A549 (cell line): ENCODE results near the gene RALGPS2. TPM values are rescaled to one million over a fixed set of nuclear protein-coding genes. Genes with fewer than 3 reads are reported as not detected.

Source experiments
- ATAC-seq, 2 experiments: fragments of 200-7000 bp in 1 of 2; fragments of >200 bp in 1 of 2; cut with Nextera tagmentation in 1 of 2; cut with Tn5 transposase in 1 of 2; 3 replicates each; pipeline versions ENCODE4 v1.8.0 to v1.9.1; 2018 to 2020; ENCODE audit warnings: mild to moderate bottlenecking in 1 of 2, moderate library complexity in 1 of 2
- CTCF ChIA-PET: fragments of 300-600 bp; sonication (Branson Sonifier 250); formaldehyde crosslinking; extraction: SDS; loops from one replicate; lab custom pipeline; 2021; ENCODE audit warnings: antibody characterized with exemption, inconsistent platforms; lab: Yijun Ruan, JAX
- POLR2A ChIA-PET: fragments of 350-600 bp; formaldehyde crosslinking; extraction: SDS; loops from one replicate; lab custom pipeline; 2021; ENCODE audit warnings: antibody characterized with exemption, inconsistent platforms; lab: Yijun Ruan, JAX
- DNase-seq, 2 experiments: peaks; one replicate each; pipeline versions ENCODE4 v3.0.0 to v3.0.0-alpha.2; 2011 to 2016; ENCODE audit warnings: low read depth in 1 of 2, low spot score in 1 of 2
- FAIRE-seq: peaks from 2 replicates; lab custom pipeline; 2011; peaks lifted over from hg19 to GRCh38; lab: Jason Lieb, UNC
- H3K27ac ChIP-seq, 2 experiments: fragments of >200 bp; sonication (Bioruptor Twin); formaldehyde crosslinking; 3 replicates each; pipeline ENCODE4 v1.5.1; 2016 to 2017
- H3K4me1 ChIP-seq: fragments of >200 bp; sonication (Bioruptor Twin); formaldehyde crosslinking; 3 replicates; pipeline ENCODE4 v1.6.1; 2016
- H3K4me2 ChIP-seq: fragments of >200 bp; sonication (Bioruptor Twin); formaldehyde crosslinking; 3 replicates; pipeline ENCODE4 v1.6.1; 2016
- H3K4me3 ChIP-seq: fragments of >200 bp; sonication (Bioruptor Twin); formaldehyde crosslinking; 3 replicates; pipeline ENCODE4 v1.5.1; 2016
- H3K9me3 ChIP-seq: fragments of >200 bp; sonication (Bioruptor Twin); formaldehyde crosslinking; 3 replicates; pipeline ENCODE4 v1.6.1; 2016
- CEBPB ChIP-seq, 2 experiments: fragments of >200 bp in 1 of 2; sonication (Bioruptor Twin) in 1 of 2; formaldehyde crosslinking in 1 of 2; IDR thresholded peaks; 2 replicates each; pipeline ENCODE4 v1.6.1; 2012 to 2016
- CHD4 ChIP-seq: fragments of 200-600 bp; sonication (generic); IDR thresholded peaks from 2 replicates; pipeline ENCODE4 v1.6.1; 2016; ENCODE audit warnings: antibody characterized with exemption, mild to moderate bottlenecking, borderline replicate concordance
- EHF ChIP-seq: fragments of 250-450 bp; sonication (Bioruptor Pico); IDR thresholded peaks from 2 replicates; pipeline ENCODE4 v1.5.0; 2020; ENCODE audit warnings: mild to moderate bottlenecking
- EP300 ChIP-seq, 2 experiments: fragments of >200 bp; sonication (Bioruptor Twin); formaldehyde crosslinking; IDR thresholded peaks; 2 replicates in 1 of 2; 3 replicates in 1 of 2; pipeline ENCODE4 v1.6.1; 2016 to 2017
- ESRRA ChIP-seq: fragments of 150-350 bp; IDR thresholded peaks from 2 replicates; pipeline ENCODE4 v1.6.1; 2014; ENCODE audit warnings: mild to moderate bottlenecking, low read length, borderline replicate concordance
- FOSL2 ChIP-seq, 2 experiments: fragments of 450-650 bp in 1 of 2; fragments of >200 bp in 1 of 2; sonication (Bioruptor Twin) in 1 of 2; formaldehyde crosslinking; IDR thresholded peaks; 2 replicates each; pipeline versions ENCODE4 v1.5.0 to v1.6.1; 2016 to 2020; ENCODE audit warnings: mild to moderate bottlenecking in 1 of 2, moderate library complexity in 1 of 2
- FOXS1 ChIP-seq: fragments of 250-450 bp; sonication (Bioruptor Pico); IDR thresholded peaks from 2 replicates; pipeline ENCODE4 v1.5.0; 2020; ENCODE audit warnings: mild to moderate bottlenecking, moderate library complexity
- GATA3 ChIP-seq: IDR thresholded peaks from 2 replicates; pipeline ENCODE4 v1.6.1; 2012; ENCODE audit warnings: borderline replicate concordance
- HDAC2 ChIP-seq: fragments of 200-600 bp; sonication (generic); IDR thresholded peaks from 2 replicates; pipeline ENCODE4 v1.6.1; 2016
- HOXB13 ChIP-seq: fragments of 250-450 bp; sonication (Bioruptor Pico); IDR thresholded peaks from 2 replicates; pipeline ENCODE4 v1.5.0; 2020; ENCODE audit warnings: low read depth, mild to moderate bottlenecking, moderate library complexity
- HOXB5 ChIP-seq: fragments of 250-450 bp; sonication (Bioruptor Pico); IDR thresholded peaks from 2 replicates; pipeline ENCODE4 v1.5.0; 2020; ENCODE audit warnings: mild to moderate bottlenecking, moderate library complexity
- JUN ChIP-seq, 2 experiments: fragments of >200 bp; sonication (Bioruptor Twin); formaldehyde crosslinking; IDR thresholded peaks; 2 replicates in 1 of 2; 3 replicates in 1 of 2; pipeline ENCODE4 v1.6.1; 2016 to 2017
- KDM1A ChIP-seq: fragments of 200-600 bp; sonication (generic); IDR thresholded peaks from 2 replicates; pipeline ENCODE4 v1.6.1; 2016; ENCODE audit warnings: low read depth, mild to moderate bottlenecking
- MYC ChIP-seq: IDR thresholded peaks from 2 replicates; pipeline ENCODE4 v1.6.1; 2012; ENCODE audit warnings: mild to moderate bottlenecking, inconsistent platforms, low read length, improper control_type of control experiment, borderline replicate concordance
- NR3C1 ChIP-seq: fragments of >200 bp; sonication (Bioruptor Twin); formaldehyde crosslinking; IDR thresholded peaks from 3 replicates; pipeline ENCODE4 v1.6.1; 2017
- PHF8 ChIP-seq: fragments of 200-600 bp; sonication (generic); IDR thresholded peaks from 2 replicates; pipeline ENCODE4 v1.6.1; 2016; ENCODE audit warnings: low read depth, mild to moderate bottlenecking, antibody characterized with exemption, moderate library complexity, borderline replicate concordance
- RAD21 ChIP-seq, 2 experiments: fragments of >200 bp in 1 of 2; sonication (Bioruptor Twin) in 1 of 2; formaldehyde crosslinking in 1 of 2; IDR thresholded peaks in 1 of 2; conservative IDR thresholded peaks in 1 of 2; 2 replicates in 1 of 2; 3 replicates in 1 of 2; pipeline ENCODE4 v1.6.1; 2012 to 2018; ENCODE audit warnings: inconsistent platforms in 1 of 2
- RARB ChIP-seq: fragments of 250-450 bp; sonication (Bioruptor Pico); IDR thresholded peaks from 2 replicates; pipeline ENCODE4 v1.8.0; 2021; ENCODE audit warnings: mild to moderate bottlenecking, moderate library complexity
- SREBF2 ChIP-seq: fragments of 450-650 bp; IDR thresholded peaks from 2 replicates; pipeline ENCODE4 v1.6.1; 2014; ENCODE audit warnings: mild to moderate bottlenecking, moderate library complexity
- TFCP2L1 ChIP-seq: fragments of 250-450 bp; sonication (Bioruptor Pico); IDR thresholded peaks from 2 replicates; pipeline ENCODE4 v1.5.0; 2021; ENCODE audit warnings: mild to moderate bottlenecking
- TP53 ChIP-seq: fragments of 250-450 bp; sonication (Bioruptor Pico); IDR thresholded peaks from 2 replicates; pipeline ENCODE4 v1.5.0; 2021; ENCODE audit warnings: mild to moderate bottlenecking, moderate library complexity
- ZC3H11A ChIP-seq: fragments of 450-650 bp; IDR thresholded peaks from 2 replicates; pipeline ENCODE4 v1.6.1; 2014; ENCODE audit warnings: antibody characterized with exemption, mild to moderate bottlenecking
- WGBS: methylation state at CpG from one replicate; pipeline ENCODE4 v1.1.6; 2017; ENCODE audit errors: missing lambda C conversion rate; 5-methylcytosine and 5-hydroxymethylcytosine counted together
- polyA plus RNA-seq, 4 experiments: library from polyadenylated mRNA; depleted of rRNA in 3 of 4; stranded (reverse); fragments of >200 nt; fragmentation: RNase III in 1 of 4; extraction: RNeasy Plus Mini Kit Qiagen cat#74134 plus additional on column Dnase treatment in 1 of 4; gene quantifications; 2 replicates in 3 of 4; 3 replicates in 1 of 4; pipeline ENCODE4 v1.2.3, GENCODE V29; 2011 to 2017
- TF ChIP-seq, protein P1 (sequence below): fragments of >200 bp; sonication (Bioruptor Twin); formaldehyde crosslinking; IDR thresholded peaks from 2 replicates; pipeline ENCODE4 v1.6.1; 2016
- TF ChIP-seq, protein P2 (sequence below): IDR thresholded peaks from 2 replicates; pipeline ENCODE4 v1.6.1; 2012; ENCODE audit warnings: low read depth, borderline replicate concordance
- TF ChIP-seq, protein P3 (sequence below): fragments of 200-600 bp; sonication (generic); IDR thresholded peaks from 2 replicates; pipeline ENCODE4 v1.6.1; 2016; ENCODE audit warnings: antibody characterized with exemption, mild to moderate bottlenecking, moderate library complexity
- TF ChIP-seq, protein P4 (sequence below): fragments of 250-450 bp; sonication (Bioruptor Pico); IDR thresholded peaks from 2 replicates; pipeline ENCODE4 v1.5.0; 2021; ENCODE audit warnings: mild to moderate bottlenecking, moderate library complexity, borderline replicate concordance
- TF ChIP-seq, protein P5 (sequence below): IDR thresholded peaks from 2 replicates; pipeline ENCODE4 v1.6.1; 2012
- TF ChIP-seq, protein P6 (sequence below): fragments of 150-350 bp; IDR thresholded peaks from 2 replicates; pipeline ENCODE4 v1.6.1; 2014; ENCODE audit warnings: low read depth, mild to moderate bottlenecking, low read length

The RALGPS2 gene
- polyA plus RNA-seq, 2 of the 4 experiments (the other 2 are of a cell fraction), result 11.8 to 18.6 TPM

DNA sequence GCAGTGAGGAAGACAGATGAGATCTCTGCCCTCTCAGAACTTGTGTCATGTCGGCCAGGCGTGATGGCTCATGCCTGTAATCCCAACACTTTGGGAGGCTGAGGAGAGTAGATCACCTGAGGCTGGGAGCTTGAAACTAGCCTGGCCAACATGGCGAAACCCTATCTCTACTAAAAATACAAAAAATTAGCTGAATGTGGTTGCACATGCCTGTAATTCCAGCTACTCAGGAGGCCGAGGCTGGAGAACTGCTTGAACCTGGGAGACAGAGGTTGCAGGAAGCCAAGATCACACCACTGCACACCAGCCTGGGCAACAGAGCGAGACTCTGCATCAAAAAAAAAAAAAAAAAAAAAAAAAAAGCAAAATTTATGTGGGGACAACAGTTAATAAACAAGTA lies 40.9 kb upstream of the RALGPS2 start:
- CTCF ChIA-PET, result no interaction called here
- POLR2A ChIA-PET, result no interaction called here
- Histone ChIP-seq H3K4me2 (peak overlapping the region; percentile 68), H3K4me3 (no peak overlapping the region), H3K9me3 (no peaks in the 10 kb centered on the region), H3K27ac (peak overlapping the region; percentile 52 to 76; a peak in 5 of 6 replicates), H3K4me1 (peaks cover 44% of the 10 kb centered on the region)
- WGBS, result 78% methylated on average over 5 of the region's 5 CpGs
- ATAC-seq, result no peak
- DNase-seq, result no peak
- TF ChIP-seq, protein P1, sequence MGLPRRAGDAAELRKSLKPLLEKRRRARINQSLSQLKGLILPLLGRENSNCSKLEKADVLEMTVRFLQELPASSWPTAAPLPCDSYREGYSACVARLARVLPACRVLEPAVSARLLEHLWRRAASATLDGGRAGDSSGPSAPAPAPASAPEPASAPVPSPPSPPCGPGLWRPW, result no peak
- no peak for TF ChIP-seq NR3C1
- FAIRE-seq, result no peak

DNA sequence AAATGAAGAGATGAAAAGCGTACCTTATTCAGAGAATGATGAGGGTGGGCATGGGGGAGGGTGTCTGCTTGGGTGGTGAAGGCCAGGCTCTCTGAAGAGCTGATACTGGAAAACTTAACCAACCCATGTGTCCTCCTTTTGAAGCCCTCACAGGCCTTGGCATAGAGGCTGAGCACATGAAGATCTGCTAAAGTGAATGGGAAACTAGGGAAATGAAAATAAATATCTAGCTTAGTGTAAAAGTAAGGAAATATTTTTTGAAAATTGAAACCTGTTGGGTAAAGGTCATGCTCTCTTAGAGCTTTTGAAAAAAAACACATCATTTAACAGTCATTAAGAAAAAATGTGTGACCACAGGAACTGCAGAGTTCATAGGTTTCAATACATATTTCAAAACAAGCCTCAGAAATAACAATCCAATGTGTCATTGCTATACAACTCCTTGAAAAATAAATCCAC lies 40.5 kb upstream of the RALGPS2 start:
- ATAC-seq (peak; percentile 77 to 81), FAIRE-seq (no peak), DNase-seq (peak; percentile 33 to 53)
- ChIA-PET CTCF (no interaction called here), POLR2A (no interaction called here)
- H3K27ac ChIP-seq, result peak overlapping the region; percentile 52 to 76; a peak in 5 of 6 replicates
- no peaks in the 10 kb centered on the region for H3K9me3 ChIP-seq
- peaks cover 44% of the 10 kb centered on the region for H3K4me1 ChIP-seq
- WGBS, result 90% methylated on average over 1 of the region's 1 CpG
- H3K4me2 ChIP-seq, result peak overlapping the region; percentile 68
- no peak overlapping the region for H3K4me3 ChIP-seq
- TF ChIP-seq CEBPB (IDR thresholded peaks at IDR 0.05) (peak in 1 of 2 experiments; percentile 56; a peak in 1 of 4 replicates), HOXB13 (no peak), HOXB5 (no peak), MYC (no peak), SREBF2 (no peak), RAD21 (conservative IDR thresholded peaks at IDR 0.05 in 1 of 2, IDR thresholded peaks at IDR 0.05 in 1 of 2) (no peak), CHD4 (no peak), FOXS1 (no peak), TFCP2L1 (CRISPR knock-in tag) (no peak), EHF (CRISPR knock-in tag) (no peak), EP300 (IDR thresholded peaks at IDR 0.05) (no peak), GATA3 (peak; percentile 33; the same call in 1 of the 2 replicates), KDM1A (no peak), RARB (CRISPR knock-in tag) (no peak), ESRRA (no peak), FOSL2 (IDR thresholded peaks at IDR 0.05) (peak; percentile 33; the same call in 1 of the 2 replicates), FOSL2 (CRISPR knock-in tag; IDR thresholded peaks at IDR 0.05) (peak; percentile 76), TP53 (CRISPR knock-in tag) (no peak), ZC3H11A (no peak), HDAC2 (no peak), PHF8 (no peak), JUN (IDR thresholded peaks at IDR 0.05) (peak in 1 of 2 experiments; percentile 47; a peak in 1 of 5 replicates)
- TF ChIP-seq, protein P2, sequence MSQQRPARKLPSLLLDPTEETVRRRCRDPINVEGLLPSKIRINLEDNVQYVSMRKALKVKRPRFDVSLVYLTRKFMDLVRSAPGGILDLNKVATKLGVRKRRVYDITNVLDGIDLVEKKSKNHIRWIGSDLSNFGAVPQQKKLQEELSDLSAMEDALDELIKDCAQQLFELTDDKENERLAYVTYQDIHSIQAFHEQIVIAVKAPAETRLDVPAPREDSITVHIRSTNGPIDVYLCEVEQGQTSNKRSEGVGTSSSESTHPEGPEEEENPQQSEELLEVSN, result no peak
- TF ChIP-seq, protein P1, result no peak
- TF ChIP-seq, protein P3, sequence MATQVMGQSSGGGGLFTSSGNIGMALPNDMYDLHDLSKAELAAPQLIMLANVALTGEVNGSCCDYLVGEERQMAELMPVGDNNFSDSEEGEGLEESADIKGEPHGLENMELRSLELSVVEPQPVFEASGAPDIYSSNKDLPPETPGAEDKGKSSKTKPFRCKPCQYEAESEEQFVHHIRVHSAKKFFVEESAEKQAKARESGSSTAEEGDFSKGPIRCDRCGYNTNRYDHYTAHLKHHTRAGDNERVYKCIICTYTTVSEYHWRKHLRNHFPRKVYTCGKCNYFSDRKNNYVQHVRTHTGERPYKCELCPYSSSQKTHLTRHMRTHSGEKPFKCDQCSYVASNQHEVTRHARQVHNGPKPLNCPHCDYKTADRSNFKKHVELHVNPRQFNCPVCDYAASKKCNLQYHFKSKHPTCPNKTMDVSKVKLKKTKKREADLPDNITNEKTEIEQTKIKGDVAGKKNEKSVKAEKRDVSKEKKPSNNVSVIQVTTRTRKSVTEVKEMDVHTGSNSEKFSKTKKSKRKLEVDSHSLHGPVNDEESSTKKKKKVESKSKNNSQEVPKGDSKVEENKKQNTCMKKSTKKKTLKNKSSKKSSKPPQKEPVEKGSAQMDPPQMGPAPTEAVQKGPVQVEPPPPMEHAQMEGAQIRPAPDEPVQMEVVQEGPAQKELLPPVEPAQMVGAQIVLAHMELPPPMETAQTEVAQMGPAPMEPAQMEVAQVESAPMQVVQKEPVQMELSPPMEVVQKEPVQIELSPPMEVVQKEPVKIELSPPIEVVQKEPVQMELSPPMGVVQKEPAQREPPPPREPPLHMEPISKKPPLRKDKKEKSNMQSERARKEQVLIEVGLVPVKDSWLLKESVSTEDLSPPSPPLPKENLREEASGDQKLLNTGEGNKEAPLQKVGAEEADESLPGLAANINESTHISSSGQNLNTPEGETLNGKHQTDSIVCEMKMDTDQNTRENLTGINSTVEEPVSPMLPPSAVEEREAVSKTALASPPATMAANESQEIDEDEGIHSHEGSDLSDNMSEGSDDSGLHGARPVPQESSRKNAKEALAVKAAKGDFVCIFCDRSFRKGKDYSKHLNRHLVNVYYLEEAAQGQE, result no peak
- TF ChIP-seq, protein P4, sequence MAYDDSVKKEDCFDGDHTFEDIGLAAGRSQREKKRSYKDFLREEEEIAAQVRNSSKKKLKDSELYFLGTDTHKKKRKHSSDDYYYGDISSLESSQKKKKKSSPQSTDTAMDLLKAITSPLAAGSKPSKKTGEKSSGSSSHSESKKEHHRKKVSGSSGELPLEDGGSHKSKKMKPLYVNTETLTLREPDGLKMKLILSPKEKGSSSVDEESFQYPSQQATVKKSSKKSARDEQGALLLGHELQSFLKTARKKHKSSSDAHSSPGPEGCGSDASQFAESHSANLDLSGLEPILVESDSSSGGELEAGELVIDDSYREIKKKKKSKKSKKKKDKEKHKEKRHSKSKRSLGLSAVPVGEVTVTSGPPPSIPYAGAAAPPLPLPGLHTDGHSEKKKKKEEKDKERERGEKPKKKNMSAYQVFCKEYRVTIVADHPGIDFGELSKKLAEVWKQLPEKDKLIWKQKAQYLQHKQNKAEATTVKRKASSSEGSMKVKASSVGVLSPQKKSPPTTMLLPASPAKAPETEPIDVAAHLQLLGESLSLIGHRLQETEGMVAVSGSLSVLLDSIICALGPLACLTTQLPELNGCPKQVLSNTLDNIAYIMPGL (CRISPR knock-in tag), result no peak
- TF ChIP-seq, protein P5, sequence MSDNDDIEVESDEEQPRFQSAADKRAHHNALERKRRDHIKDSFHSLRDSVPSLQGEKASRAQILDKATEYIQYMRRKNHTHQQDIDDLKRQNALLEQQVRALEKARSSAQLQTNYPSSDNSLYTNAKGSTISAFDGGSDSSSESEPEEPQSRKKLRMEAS, result peak; percentile 38; the same call in 1 of the 2 replicates
- TF ChIP-seq, protein P6, sequence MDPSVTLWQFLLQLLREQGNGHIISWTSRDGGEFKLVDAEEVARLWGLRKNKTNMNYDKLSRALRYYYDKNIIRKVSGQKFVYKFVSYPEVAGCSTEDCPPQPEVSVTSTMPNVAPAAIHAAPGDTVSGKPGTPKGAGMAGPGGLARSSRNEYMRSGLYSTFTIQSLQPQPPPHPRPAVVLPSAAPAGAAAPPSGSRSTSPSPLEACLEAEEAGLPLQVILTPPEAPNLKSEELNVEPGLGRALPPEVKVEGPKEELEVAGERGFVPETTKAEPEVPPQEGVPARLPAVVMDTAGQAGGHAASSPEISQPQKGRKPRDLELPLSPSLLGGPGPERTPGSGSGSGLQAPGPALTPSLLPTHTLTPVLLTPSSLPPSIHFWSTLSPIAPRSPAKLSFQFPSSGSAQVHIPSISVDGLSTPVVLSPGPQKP, result no peak
